ENCODE data around the gene SMYD4. TPM values are rescaled to one million over a fixed set of nuclear protein-coding genes. Genes with fewer than 3 reads are reported as not detected.

SMYD4 gene
- total and polyA plus RNA-seq, 5 experiments from 2014 or later = 10.8 to 41.4 (median 16.9) TPM

DNA sequence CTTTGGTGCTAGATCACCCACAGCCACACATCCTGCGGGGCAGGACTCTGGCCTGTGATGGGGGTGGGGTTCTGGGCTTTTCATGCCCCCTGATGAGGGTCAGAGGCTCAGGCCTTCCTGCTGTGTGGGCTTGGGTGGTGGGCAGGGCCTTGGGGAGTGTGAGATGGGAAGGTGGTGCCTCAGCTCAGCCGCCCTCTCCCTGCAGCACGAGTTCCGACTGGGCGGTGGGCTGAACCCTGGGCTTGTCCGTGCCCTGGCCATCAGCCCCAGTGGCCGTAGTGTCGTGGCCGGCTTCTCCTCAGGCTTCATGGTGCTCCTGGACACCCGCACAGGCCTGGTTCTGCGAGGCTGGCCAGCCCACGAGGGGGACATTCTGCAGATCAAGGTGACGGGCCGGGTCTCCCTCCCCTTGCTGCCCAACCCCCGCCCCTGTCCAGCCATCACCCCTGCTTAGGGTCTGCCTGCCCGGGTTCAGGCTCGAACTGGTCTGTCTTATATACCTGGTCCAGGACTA lies 93.8 kb downstream of the SMYD4 start:
- no peaks in the 10 kb centered on the region for H3K27me3 Mint-ChIP-seq
- H3K4me1 Mint-ChIP-seq = peaks cover 4 to 12% (median 6%) of the 10 kb centered on the region in 4 donors
- H3K36me3 Mint-ChIP-seq = peaks cover 0 to 51% (median 5%) of the 10 kb centered on the region in 3 donors
- H3K27ac Mint-ChIP-seq = peak overlapping the region in 1 of 10 donors; percentile 43
- no peak overlapping the region for H3K4me3 Mint-ChIP-seq
- POLR2A ChIA-PET = no interaction called here
- no peaks in the 10 kb centered on the region for H3K9me3 Mint-ChIP-seq
- DNase-seq (no peak), ATAC-seq (no peak)

DNA sequence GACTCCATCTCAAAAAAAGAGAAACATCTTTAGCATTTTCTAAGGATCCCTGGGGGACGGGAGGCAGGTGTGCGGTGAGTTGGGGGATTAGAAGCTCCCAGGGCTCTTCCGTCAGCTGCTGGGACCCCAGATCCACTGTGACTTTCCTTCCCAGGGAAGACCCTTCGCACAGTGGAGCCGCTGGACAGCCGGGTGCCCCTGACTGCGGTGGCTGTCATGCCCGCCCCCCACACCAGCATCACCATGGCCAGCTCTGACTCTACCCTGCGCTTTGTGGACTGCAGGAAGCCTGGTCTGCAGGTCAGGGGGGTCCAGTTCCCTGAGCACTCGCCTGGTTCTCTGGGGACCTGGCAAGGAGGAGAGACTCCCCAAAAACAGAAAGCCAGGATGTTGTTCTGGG lies 94.3 kb downstream of the SMYD4 start:
- no peaks in the 10 kb centered on the region for H3K9me3 Mint-ChIP-seq
- ATAC-seq = no peak
- peaks cover 4 to 12% (median 6%) of the 10 kb centered on the region in 4 donors for H3K4me1 Mint-ChIP-seq
- H3K36me3 Mint-ChIP-seq = peaks cover 0 to 54% (median 5%) of the 10 kb centered on the region in 3 donors
- H3K4me3 Mint-ChIP-seq = no peak overlapping the region
- no peaks in the 10 kb centered on the region for H3K27me3 Mint-ChIP-seq
- no peak for DNase-seq
- POLR2A ChIA-PET = no interaction called here
- peak overlapping the region in 1 of 10 donors; percentile 43 for H3K27ac Mint-ChIP-seq

DNA sequence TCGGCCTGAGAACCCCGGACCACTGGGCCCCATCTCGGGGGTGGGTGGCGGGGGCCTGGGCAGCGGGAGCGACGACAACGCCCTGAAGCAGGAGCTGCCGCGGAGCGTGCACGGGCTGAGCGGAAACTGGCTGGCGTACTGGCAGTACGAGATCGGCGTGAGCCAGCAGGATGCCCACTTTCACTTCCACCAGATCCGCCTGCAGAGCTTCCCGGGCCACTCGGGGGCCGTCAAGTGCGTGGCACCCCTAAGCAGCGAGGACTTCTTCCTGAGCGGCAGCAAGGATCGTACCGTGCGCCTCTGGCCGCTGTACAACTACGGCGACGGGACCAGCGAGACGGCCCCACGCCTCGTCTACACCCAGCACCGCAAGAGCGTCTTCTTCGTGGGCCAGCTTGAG lies 95.9 kb downstream of the SMYD4 start:
- POLR2A ChIA-PET = interaction anchor here (0.6 to 1.5 kb wide), 4 partner anchors 10 to 90 kb away, joined by 3 to 5 read pairs (median 4); partner anchors contain the start of gene WDR81
- Mint-ChIP-seq H3K9me3 (no peaks in the 10 kb centered on the region), H3K36me3 (peaks cover 0 to 65% (median 7%) of the 10 kb centered on the region in 3 donors), H3K4me1 (peaks cover 9 to 22% (median 18%) of the 10 kb centered on the region in 4 donors), H3K27me3 (no peaks in the 10 kb centered on the region), H3K4me3 (no peak overlapping the region), H3K27ac (no peak overlapping the region)
- DNase-seq (no peak), ATAC-seq (no peak)

DNA sequence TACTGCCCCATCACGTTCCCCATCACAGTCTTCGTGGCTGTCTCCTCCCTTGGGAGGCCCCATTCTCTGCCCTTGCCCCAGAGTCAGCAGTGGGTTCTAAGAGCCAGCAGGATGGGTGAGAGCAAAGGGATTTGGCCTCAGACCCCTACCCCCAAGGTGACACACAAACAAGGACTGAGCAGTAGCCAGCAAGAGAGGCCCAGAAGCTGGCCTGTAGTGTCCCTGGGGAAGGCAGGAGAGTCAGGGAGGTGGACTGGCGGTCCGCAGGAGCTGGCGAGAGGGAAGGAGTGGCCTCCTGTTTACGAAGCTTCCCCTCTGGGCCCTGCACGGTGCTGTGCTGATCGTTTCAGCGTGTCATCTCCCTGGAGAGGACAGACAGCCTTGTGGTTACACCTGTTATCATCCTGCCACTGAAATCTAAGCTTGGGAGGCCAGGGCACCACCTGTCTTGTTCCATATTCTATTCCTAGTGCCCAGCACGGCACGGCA lies 96.8 kb downstream of the SMYD4 start:
- no peaks in the 10 kb centered on the region for H3K27me3 Mint-ChIP-seq
- DNase-seq (no peak), ATAC-seq (no peak)
- POLR2A ChIA-PET = interaction anchor here (1.0 to 1.5 kb wide), 4 partner anchors 9 to 97 kb away, joined by 3 to 5 read pairs (median 4); partner anchors contain the start of genes RPA1, SMYD4 and WDR81
- no peaks in the 10 kb centered on the region for H3K9me3 Mint-ChIP-seq
- no peak overlapping the region for H3K4me3 Mint-ChIP-seq
- peak overlapping the region in 3 of 10 donors; percentile 10 to 25 (median 17) for H3K27ac Mint-ChIP-seq
- H3K36me3 Mint-ChIP-seq = peaks cover 0 to 69% (median 9%) of the 10 kb centered on the region in 3 donors
- H3K4me1 Mint-ChIP-seq = peaks cover 13 to 27% (median 24%) of the 10 kb centered on the region in 4 donors

DNA sequence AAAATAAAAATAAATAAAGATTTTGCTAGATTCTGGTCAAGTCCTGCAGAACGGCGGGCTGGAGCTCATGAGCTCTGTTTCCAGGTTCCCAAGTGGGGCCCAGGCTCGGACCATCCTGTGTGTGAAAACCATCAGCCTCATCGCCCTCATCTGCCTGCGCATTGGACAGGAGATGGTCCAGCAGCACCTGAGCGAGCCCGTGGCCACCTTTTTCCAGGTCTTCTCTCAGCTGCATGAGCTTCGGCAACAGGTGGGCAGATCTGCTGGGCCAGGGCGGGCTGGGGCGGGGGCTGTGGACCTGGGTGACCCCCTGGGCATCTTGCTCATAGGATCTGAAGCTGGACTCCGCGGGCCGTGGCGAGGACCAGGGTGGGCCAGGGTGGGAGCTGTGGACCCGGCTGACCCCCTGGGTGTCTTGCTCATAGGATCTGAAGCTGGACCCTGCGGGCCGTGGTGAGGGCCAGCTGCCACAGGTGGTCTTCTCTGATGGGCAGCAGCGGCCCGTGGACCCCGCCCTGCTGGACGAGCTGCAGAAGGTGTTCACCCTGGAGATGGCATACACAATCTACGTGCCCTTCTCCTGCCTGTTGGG lies 97.4 kb downstream of the SMYD4 start:
- peaks cover 0 to 69% (median 7%) of the 10 kb centered on the region in 3 donors for H3K36me3 Mint-ChIP-seq
- DNase-seq (no peak), ATAC-seq (no peak)
- H3K27me3 Mint-ChIP-seq = no peaks in the 10 kb centered on the region
- no peak overlapping the region for H3K4me3 Mint-ChIP-seq
- H3K9me3 Mint-ChIP-seq = no peaks in the 10 kb centered on the region
- H3K27ac Mint-ChIP-seq = no peak overlapping the region
- POLR2A ChIA-PET = interaction anchor here (1.0 to 1.5 kb wide), 4 partner anchors 8 to 98 kb away, joined by 3 to 5 read pairs (median 4); partner anchors contain the start of genes RPA1, SMYD4 and WDR81
- peaks cover 13 to 31% (median 26%) of the 10 kb centered on the region in 4 donors for H3K4me1 Mint-ChIP-seq

- no peak for DNase-seq
- Mint-ChIP-seq H3K9me3 (no peaks in the 10 kb centered on the region), H3K27me3 (no peaks in the 10 kb centered on the region), H3K4me1 (peaks cover 13 to 34% (median 26%) of the 10 kb centered on the region in 4 donors), H3K36me3 (peaks cover 0 to 61% (median 7%) of the 10 kb centered on the region in 3 donors), H3K4me3 (no peak overlapping the region), H3K27ac (no peak overlapping the region)
- POLR2A ChIA-PET = interaction anchor here (0.7 kb wide), 1 partner anchor 47 kb away, joined by 3 read pairs; no protein-coding TSS in a partner anchor
- ATAC-seq = no peak
Observed at GRCh38 chr17:1731194-1731506, 98.6 kb downstream of the SMYD4 start.

- H3K4me1 Mint-ChIP-seq = peaks cover 15 to 37% (median 31%) of the 10 kb centered on the region in 4 donors
- H3K9me3 Mint-ChIP-seq = no peaks in the 10 kb centered on the region
- no peaks in the 10 kb centered on the region for H3K27me3 Mint-ChIP-seq
- DNase-seq (peak in 1 of 10 donors; percentile 63), ATAC-seq (no peak)
- H3K4me3 Mint-ChIP-seq = no peak overlapping the region
- peaks cover 0 to 60% (median 7%) of the 10 kb centered on the region in 3 donors for H3K36me3 Mint-ChIP-seq
- POLR2A ChIA-PET = interaction anchor here (0.6 to 1.7 kb wide), 2 partner anchors 15 to 30 kb away, joined by 3 read pairs; no protein-coding TSS in a partner anchor
- no peak overlapping the region for H3K27ac Mint-ChIP-seq
Observed at GRCh38 chr17:1730326-1731193, 99.1 kb downstream of the SMYD4 start.

DNA sequence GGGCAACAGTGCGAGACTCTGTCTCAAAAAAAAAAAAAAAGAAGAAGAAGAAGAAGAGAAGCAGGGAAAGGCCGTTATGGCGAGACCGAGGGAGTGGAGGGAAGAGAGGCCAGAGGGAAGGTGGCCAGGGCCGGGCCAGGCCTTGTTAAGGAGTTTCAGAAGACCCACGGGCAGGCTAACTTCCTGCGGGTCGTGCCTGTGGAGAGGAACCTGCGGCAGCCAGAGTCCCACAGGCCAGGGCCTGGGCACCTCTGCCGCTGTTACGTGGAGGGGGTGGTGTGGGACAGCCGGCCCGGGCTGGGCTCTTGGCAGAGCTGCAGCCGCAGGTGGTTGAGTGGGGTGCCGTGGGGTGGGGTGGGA lies 99.8 kb downstream of the SMYD4 start:
- Mint-ChIP-seq H3K36me3 (peaks cover 0 to 55% (median 7%) of the 10 kb centered on the region in 3 donors), H3K4me3 (peak overlapping the region in 1 of 10 donors; percentile 42), H3K4me1 (peaks cover 17 to 41% (median 36%) of the 10 kb centered on the region in 4 donors), H3K27ac (peak overlapping the region in 4 of 10 donors; percentile 73 to 91 (median 86)), H3K9me3 (no peaks in the 10 kb centered on the region), H3K27me3 (no peaks in the 10 kb centered on the region)
- POLR2A ChIA-PET = interaction anchor here (1.7 kb wide), 1 partner anchor 14 kb away, joined by 3 read pairs; no protein-coding TSS in a partner anchor
- DNase-seq = no peak
- no peak for ATAC-seq

Other genes starting within 250 kb of the SMYD4 start
- 10 to 100 TPM; 20.7 to 20.8 TPM for gene SLC43A2, start 201.1 kb downstream of the SMYD4 start, total RNA-seq
- 1 to 10 TPM; 1.2 to 2.0 (median 1.5) TPM for gene SLC43A2, start 201.1 kb downstream of the SMYD4 start, polyA plus RNA-seq
- 1 to 10 TPM in 1 of 2 experiments, under 1 TPM in 1; 0.63 to 1.3 TPM for gene SCARF1, start 184.2 kb downstream of the SMYD4 start, total RNA-seq
- gene SCARF1, start 184.2 kb downstream of the SMYD4 start, polyA plus RNA-seq = under 1 TPM in 1 of 3 donors, not detected in 2; 0.25 TPM
- gene RILP, start 180.0 kb downstream of the SMYD4 start, total RNA-seq = 1 to 10 TPM; 1.4 to 1.7 TPM
- 1 to 10 TPM; 3.4 to 4.0 (median 3.4) TPM for gene RILP, start 180.0 kb downstream of the SMYD4 start, polyA plus RNA-seq
- gene PRPF8, start 145.0 kb downstream of the SMYD4 start, total RNA-seq = 100 to 1,000 TPM; 523 to 532 TPM
- 100 to 1,000 TPM; 133 to 227 (median 176) TPM for gene PRPF8, start 145.0 kb downstream of the SMYD4 start, polyA plus RNA-seq
- not detected for gene TLCD2, start 119.5 kb downstream of the SMYD4 start, total RNA-seq
- not detected for gene TLCD2, start 119.5 kb downstream of the SMYD4 start, polyA plus RNA-seq
- gene WDR81, start 105.2 kb downstream of the SMYD4 start, total RNA-seq = 10 to 100 TPM; 48.2 to 50.7 TPM
- 10 to 100 TPM in 1 of 3 donors, 1 to 10 TPM in 2; 6.8 to 20.6 (median 9.2) TPM for gene WDR81, start 105.2 kb downstream of the SMYD4 start, polyA plus RNA-seq
- 1 to 10 TPM in 1 of 2 experiments, under 1 TPM in 1; 0.85 to 1.5 TPM for gene SERPINF2, start 87.0 kb downstream of the SMYD4 start, total RNA-seq
- under 1 TPM in 2 of 3 donors, not detected in 1; 0.10 to 0.25 TPM for gene SERPINF2, start 87.0 kb downstream of the SMYD4 start, polyA plus RNA-seq
- 10 to 100 TPM; 12.4 to 13.9 TPM for gene SERPINF1, start 67.8 kb downstream of the SMYD4 start, total RNA-seq
- 10 to 100 TPM in 2 of 3 donors, 1 to 10 TPM in 1; 8.0 to 32.4 (median 21.7) TPM for gene SERPINF1, start 67.8 kb downstream of the SMYD4 start, polyA plus RNA-seq
- 100 to 1,000 TPM; 104 to 105 TPM for gene RPA1, start 103 bp upstream of the SMYD4 start, total RNA-seq
- gene RPA1, start 103 bp upstream of the SMYD4 start, polyA plus RNA-seq = 10 to 100 TPM; 79.4 to 89.7 (median 84.5) TPM
- gene RTN4RL1, start 195.4 kb upstream of the SMYD4 start, total RNA-seq = under 1 TPM; 0.41 to 0.57 TPM
- under 1 TPM; 0.25 to 0.44 (median 0.35) TPM for gene RTN4RL1, start 195.4 kb upstream of the SMYD4 start, polyA plus RNA-seq
- 100 to 1,000 TPM; 124 TPM for gene DPH1, start 200.3 kb upstream of the SMYD4 start, total RNA-seq
- 10 to 100 TPM; 26.6 to 47.0 (median 35.5) TPM for gene DPH1, start 200.3 kb upstream of the SMYD4 start, polyA plus RNA-seq
- gene OVCA2, start 212.1 kb upstream of the SMYD4 start, total RNA-seq = 10 to 100 TPM; 30.8 to 32.6 TPM
- gene OVCA2, start 212.1 kb upstream of the SMYD4 start, polyA plus RNA-seq = 10 to 100 TPM; 43.9 to 49.1 (median 45.8) TPM
- 1 to 10 TPM; 1.5 to 1.6 TPM for gene HIC1, start 225.2 kb upstream of the SMYD4 start, total RNA-seq
- gene HIC1, start 225.2 kb upstream of the SMYD4 start, polyA plus RNA-seq = under 1 TPM in 2 of 3 donors, not detected in 1; 0.08 to 0.10 TPM